ENCODE measurements around the gene DUS2.
"Not testable (repeated sequence)": the region's sequence is repeated elsewhere in the genome, so short reads cannot be mapped to it uniquely, and the experiment has no call there.

DUS2 gene

DNA sequence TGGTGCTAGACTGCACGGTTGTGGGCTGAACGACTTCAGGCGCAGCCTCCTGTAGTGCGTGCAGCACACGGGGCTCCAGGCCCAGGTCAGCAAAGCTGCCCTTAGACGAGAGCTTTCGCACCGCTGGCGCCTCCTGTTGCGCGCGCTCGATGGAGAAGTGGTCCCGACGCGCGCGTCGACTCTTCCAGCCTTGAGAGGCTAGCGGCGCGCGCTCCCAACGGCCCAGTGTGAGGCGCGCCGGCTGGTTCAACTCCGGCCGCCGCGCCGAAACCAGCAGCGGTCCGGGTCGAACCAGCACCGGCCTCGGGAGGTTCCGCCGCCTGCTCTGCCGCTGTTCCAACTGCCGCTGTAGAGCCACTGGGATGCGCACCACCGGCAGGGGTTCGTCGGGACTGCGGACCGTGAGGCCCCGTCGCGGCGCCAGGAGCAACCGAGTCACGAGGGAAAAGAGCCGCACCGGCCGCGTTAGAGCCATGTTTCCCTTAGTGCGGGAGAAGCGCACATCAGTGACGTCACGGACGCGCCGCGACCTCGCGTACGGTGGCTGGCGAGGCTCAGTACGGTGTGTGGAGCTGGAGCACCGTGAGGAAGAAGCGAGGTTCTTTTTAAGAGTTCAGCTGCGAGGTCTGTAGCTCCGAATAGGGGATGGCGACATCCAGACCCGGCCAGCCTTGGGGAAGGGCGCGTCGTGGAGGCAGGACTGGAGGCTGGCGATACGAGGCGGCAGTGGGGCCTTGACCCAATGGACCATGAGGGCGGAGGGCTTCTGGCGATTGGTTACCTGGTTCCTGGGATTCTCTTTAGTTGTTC, at the start of gene DUS2, which contains the start of gene DDX28:
TSS of gene DUS2 (plus strand) at position 557 of the 810 bp plus-strand sequence. CDS start 14,740 bp downstream, outside the sequence.
TSS of gene DDX28 (minus strand) at position 505 of the 810 bp plus-strand sequence. CDS start at position 475, 30 bp downstream.
- peak; percentile 90 for DNase-seq

DNA sequence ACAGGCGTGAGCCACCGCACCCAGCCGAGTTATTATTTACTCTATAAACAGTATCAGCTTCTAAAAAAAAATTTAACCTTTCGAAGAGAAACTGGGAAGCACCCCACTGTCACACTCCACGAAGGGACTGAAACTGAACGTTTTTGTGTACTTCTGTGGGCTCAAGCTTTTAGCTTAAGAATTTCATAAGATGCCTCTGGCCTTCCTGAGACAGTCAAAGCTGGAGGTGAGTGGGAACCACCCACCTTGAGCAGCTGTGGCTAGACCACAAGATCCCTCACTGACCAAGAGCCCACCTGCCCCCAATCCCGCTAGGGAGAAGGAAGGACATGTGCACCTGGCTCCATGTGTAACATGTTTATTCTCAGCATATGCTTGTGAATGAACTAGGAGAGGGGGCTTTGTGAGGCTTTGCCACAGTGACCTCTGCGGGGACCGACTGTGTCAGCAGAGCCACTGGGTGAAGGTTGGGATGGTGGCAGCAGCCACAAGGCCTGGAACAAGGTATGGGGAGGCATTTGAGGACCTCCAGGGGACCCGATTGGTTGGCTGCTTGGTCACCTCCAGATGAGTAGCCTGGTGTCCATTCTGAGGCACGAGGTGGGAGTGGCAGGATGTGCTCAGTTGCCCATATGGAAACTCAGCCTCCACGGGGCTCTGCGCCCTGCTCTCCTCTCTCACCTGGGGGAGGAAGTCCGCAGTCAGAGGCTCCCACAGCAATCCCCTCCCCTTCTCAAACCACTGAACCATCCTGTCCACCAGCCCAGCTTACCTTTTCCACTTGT, 47.6 kb upstream of the DUS2 start:
- DNase-seq: no peak

DNA sequence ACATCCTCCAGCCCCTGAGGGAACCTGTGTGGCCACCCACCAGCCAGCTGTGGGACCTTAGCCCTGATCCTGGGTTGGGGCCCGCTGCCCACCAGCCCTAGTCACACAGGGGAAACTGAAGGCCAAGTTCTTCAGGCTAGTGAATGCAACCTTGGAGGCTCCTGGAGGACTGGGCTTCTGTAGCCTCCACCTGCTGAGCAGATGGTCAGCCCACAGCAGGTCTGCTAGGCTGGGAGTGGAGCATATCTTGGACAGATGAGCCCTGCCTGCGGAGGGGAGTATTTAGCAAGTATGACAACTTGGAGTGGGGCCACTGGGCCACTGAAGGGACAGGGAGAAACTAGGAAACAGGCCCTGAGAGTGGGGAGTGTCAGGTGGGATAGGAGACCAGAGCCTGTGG, 46.9 kb upstream of the DUS2 start:
- DNase-seq: no peak

DNA sequence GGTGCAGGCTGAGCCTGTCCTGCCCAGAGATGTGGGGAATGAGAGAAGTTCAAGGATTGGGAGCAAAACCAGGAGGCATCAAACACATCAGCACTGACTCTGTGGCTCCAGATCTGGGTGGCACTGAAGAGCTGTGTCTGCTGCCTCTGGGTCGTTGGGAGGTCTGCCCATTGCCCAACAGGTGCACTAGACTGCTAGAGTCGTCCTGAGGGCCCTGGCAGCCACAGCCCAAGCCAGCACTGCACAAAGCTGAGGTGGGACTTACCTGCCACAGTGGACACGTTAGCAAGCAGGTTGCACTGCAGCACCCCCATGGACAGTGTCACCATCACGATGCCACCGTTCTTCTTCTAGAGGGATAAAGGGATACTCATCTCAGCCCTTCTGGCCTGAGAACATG, 46.1 kb upstream of the DUS2 start:
- no peak for DNase-seq

DNA sequence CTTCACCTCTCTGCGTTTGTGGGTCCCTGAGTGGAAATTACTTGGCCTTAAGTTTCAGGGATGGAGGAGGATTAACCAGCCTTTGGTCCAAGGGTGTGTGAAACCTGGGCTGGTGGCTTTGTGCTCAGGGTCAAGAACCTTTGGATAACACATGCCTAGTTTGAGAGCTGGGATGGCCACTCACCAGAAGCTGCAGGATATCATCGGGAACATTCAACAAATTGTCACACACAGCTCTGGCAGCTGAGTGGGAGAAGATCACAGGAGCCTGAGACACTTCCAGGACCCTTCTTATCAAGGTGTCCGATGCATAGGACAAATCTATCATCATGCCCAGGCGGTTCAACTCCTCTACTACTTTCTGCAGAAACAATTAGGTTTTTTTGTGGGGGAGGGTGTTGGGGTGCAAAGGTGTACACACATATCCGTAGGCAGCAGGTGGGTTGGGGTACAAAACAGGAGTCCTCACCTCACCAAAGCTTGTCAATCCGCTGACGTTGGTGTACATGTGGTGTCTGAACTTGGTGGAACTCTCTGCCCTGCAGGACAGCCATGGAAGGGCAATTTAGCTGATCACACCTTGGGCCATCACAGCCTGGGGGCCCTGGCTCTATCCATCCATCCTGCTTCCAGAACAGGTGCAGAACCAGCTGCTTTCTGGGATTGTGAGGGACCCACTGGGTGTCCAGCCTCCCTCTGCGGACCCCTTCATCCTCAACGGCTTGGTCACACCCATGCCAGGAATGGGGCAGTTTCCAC, 45.4 kb upstream of the DUS2 start:
- no peak for DNase-seq

DNA sequence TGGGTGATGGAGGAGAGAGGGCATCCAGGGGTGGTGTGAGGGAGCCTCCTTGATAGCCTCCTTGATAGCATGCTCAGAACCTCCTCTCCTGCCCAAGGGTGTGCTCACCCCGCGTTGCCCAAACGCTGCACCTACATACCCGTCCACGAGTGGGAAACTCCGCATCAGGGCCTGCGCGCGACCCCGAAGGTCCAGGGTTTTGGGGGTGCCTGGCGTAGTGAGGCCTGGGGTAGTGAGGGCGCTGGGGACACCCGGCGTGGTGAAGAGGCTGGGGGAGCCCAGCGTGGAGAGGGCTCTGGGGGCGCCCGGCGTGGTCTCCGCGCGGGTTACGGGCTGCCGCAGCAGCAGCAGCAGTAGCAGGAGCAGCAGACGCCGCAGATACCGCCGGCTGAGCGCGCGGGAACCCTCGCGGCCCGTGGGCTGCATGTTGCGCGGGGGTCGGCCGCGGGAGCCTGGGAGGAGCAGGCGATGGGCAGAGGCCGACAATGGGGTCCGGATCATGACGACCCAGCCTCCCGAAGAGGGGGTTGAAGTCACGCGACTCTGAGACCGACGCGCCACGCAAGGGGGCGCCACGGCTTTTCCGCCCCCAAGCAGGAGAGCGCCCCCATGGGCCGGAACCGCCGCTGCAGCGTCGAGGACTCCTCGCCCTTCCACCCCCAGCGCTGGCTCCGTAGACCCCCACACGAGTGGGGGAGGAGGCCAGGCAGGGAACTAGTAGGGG, 43.0 kb upstream of the DUS2 start, which contains the start of gene DPEP3:
TSS of gene DPEP3 (minus strand) at position 545 of the 724 bp plus-strand sequence. CDS start at position 426, 119 bp downstream.
- no peak for DNase-seq

DNA sequence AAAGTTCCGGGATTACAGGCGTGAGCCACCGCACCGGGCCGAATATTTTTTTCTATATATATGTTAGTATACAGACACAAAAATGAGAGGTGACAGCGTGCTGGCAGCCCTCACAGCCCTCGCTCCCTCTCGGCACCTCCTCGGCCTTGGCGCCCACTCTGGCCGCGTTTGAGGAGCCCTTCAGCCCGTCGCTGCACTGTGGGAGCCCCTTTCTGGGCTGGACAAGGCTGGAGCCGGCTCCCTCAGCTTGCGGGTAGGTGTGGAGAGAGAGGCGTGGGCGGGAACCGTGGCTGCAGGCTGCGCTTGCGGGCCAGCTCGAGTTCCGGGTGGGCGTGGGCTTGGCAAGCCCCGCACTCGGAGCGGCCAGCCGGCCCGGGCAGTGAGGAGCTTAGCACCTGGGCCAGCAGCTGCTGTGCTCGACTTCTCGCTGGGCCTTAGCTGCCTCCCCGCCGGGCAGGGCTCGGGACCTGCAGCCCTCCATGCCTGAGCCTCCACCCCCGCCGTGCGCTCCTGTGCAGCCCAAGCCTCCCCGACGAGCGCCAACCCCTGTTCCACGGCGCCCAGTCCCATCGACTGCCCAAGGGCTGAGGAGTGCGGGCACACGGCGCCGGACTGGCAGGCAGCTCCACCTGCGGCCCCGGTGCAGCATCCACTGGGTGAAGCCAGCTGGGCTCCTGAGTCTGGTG, 40.9 kb upstream of the DUS2 start:
- DNase-seq: no peak

DNA sequence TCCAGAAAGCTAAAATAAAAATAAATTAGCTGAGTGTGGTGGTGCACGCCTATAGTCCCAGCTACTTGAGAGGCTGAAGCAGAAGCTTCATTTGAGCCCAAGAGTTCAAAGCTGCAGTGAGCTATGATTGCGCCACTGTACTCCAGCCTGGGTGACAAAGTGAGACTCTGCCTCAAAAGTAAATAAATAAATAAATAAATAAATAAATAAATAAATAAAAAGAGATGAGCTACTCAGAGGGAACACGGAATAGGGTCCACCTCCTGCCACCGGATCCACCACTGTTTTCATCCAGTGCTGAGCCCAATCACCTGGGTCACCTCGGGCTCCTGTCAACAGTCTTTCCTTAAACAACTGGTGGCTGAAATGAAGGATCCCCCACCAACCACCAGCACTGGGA, 36.1 kb upstream of the DUS2 start:
- DNase-seq: no peak

DNA sequence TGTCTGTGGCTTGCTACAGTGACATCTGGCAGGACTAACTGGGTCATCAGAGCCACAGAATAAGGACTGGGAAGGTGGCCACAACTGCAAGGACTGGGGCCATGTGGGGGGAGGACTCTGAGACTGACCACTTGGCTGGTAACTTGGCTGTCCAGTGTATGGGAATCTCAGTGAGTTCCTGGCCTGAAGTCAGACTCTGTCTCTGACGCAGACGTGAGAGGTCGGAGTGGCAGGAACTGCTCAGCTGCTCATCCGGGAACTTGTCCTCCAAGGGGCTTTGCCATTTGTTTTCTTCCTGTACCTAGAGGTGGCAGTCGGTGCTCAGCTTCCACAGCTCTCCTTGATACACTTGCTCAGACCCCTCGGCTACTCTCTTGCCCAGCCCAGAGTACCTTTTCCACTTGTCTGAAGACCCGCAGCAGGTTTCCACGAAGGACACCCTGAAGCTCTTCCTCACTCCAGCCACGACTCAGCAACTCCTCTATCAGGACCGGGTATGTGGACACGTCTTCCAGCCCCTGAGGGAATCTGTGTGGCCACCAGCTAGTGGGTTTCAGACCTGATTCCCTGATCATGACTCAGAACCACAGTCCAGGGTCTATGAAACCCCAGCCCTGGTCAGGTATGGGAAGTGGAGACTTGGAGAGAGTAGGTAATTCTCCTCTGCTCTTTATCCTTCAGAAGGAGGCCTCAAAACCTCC, 35.5 kb upstream of the DUS2 start:
- peak; percentile 66 for DNase-seq

DNA sequence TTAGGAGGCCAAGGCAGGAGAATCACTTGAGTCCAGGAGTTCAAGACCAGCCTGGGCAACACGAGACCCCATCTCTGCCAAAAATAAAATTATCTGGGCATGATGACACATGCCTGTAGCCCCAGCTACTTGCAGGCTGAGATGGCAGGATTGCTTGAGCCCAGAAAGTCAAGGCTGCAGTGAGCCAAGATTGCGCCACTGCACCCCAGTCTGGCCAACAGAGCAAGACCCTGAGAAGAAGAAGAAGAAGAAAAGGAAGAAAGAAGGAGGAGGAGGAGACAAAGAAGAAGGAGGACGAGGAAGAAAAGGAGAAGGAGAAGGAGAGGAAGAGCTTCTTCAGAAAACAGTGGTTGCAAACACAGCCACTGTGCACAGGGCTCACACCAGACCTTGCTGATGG, 34.4 kb upstream of the DUS2 start:
- DNase-seq: no peak

DNA sequence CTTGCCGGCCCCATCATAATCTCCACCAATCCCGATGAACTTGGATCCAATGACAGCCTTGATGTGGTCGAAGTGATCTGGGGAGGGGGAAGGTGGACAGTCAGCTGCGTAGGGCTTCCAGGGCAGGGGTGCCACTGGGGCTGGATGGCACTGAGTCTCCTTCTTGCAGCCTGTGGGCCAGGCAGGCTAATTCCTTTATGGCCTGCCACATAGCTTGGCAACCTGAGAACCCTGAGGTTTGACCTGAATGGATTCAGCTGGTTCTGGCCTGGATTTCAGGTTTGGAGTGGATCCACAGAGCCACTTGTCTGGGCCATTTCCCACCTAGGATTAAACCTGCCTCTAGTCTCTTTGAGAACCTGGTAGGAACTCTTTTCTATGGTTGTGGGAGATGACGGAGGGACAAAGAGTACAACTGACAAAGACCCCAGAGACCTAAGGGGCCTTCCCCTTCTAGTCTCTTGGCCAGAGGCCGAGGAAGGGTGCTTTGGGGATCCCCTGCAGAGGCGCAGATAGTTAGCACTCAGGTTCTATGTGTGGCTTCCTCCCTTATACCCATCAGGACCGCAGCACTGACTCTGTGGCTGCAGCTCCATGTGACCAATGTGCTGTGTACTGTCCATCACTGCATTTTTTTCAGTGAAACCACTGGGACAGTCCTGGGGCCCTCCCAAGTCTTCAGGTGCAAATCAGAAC, 33.6 kb upstream of the DUS2 start:
- DNase-seq: no peak

DNA sequence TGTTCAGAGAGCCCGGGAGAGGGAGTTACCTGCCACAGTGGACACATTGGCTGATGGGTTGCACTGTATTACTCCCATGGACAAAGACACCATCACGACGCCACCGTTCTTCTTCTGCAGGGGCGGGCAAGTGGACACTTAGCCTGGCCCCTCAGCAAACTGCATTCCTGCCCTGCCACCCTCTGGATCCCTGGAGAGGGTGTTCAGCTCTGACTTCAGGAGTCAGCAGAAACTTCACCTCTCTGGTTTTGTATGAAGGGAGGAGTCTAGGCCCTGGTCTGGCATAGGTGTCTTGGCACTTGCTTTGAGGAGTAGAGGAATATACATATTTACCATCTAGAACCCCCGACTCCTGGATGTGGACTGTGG, 33.1 kb upstream of the DUS2 start:
- DNase-seq: no peak

DNA sequence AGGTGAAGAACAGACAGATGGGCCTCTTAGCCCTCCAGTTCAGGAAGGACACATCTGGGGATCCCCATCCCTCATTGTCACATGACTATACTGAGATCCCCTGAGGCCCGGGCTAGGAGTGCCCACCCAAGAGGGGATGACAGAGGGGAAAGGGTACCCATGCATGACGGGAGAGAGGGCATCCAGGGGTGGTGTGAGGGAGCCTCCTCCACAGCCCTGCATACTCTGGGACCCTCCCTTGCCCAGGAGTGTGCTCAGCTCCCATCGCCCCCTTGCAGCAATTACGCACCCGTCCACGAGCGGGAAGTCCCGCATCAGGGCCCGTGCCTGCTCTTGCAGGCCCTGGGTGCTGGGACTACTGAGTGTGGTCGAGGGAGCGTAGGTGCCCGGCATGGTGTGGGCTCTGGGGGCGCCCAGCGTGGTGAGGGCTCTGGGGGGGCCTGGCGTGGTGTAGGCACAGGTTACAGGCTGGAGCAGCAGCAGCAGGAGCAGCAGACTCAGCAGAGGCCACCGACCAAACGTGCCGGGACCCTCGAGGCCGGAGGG, 30.4 kb upstream of the DUS2 start:
- DNase-seq: no peak

DNA sequence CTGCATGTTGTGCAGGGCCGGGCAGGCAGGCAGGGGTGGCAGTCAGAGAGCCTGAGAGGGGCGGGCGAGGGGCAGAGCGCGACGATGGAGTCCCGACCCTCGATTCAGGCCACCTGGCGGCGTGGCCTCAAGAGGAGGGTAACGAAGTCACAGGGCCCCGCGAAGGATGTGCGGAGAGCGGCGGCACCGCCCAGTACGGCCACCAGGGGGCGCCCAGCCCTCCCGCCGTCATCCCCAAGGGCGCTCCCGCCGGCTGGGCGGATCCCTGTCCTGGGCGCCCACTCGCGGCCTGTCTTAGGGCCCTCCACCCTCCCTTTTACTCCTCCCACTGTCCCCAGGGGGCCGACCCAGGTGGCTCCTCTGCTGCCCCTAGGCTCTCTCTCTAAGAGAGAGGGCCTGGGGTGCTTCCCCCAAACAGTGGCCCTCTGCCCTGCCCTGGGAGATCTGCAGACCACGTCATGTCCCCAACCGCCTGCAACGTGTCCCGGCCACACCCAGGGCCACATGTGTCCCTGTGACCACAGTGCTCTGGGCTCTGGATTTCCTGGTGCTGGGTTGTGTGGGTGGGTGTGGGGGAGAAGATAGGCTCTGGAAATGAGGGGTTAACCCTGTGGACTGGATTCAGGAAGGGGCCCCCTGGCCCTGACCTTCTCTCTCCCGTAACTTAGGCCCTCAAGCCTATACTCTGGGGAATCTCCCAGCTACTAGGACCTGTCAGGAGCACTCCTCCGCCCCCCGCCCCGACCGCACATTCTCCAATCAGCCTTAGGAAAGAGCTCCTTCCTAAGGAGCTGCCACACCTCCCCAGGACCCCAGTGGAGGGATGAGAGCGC, 29.7 kb upstream of the DUS2 start:
- DNase-seq: peak; percentile 70

DNA sequence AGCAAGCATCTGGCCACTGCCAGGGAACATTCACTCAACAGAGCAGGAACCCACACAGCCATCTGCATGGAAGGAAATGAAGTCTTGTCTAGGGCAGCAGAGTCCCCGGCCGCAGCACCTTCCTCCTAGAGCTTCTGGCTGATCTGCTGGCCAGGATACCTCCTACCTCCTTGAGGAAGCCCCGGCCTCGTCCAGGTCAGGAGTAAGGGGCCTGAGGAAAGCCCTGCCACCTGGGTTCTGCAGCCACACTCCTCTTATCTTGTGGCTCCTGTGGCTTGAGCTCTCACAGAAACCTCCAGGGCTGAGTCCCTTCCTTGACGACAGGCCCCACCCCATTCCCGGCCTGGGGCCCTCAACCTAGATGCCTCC, 29.1 kb upstream of the DUS2 start:
- not testable (repeated sequence) for DNase-seq

DNA sequence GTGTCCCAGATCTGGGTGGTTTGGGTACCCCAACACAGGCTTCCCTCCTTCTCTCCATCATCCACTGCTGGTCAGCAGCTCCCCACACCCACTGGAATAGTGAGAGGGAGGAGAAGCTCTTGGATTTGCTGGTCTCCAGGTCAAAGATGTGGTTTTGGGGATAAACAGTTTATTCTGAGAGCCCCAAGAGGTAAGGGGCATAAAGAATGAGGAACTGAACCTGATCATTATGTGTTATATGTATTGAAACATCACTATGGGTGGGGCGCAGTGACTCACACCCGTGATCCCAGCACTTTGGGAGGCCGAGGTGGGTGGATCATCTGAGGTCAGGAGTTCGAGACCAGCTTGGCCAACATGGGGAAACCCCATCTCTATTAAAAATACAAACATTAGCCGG, 27.7 kb upstream of the DUS2 start:
- peak; percentile 22 for DNase-seq

DNA sequence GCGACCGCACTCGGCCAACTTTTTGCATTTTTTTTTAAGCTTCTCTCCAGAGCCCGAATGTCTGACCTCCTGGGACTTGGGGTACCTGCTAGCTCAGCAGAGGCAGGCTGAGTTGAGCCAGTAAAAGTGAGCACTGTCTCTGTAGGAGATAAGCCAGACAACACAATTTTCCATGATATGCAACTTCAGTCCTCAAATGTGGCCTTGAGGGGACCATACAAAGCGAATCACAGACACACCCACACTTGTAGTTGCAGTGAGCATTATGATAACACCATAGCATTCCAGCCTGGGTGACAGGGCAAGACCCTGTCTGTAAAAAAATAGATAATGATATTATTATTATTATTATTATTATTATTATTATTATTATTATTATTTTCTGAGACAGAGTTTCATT, 26.4 kb upstream of the DUS2 start:
- DNase-seq: no peak

DNA sequence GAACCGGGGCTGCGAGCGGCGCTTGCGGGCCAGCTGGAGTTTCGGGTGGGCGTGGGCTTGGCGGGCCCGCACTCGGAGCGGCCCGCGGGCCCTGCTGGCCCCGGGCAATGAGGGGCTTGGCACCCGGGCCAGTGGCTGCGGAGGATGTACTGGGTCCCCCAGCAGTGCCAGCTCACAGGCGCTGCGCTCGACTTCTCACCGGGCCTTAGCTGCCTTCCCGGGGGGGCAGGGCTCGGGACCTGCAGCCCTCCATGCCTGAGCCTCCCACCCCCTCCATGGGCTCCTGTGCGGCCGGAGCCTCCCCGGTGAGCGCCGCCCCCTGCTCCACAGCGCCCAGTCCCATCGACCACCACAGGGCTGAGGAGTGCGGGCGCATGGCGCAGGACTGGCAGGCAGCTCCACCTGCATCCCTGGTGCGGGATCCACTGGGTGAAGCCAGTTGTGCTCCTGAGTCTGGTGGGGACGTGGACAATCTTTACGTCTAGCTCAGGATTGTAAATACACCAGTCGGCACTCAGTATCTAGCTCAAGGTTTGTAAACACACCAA, 24.8 kb upstream of the DUS2 start:
- DNase-seq: not testable (repeated sequence)
